ENCODE measurements around the gene FBLL1. TPM values are rescaled to one million over a fixed set of nuclear protein-coding genes. Genes with fewer than 3 reads are reported as not detected.

FBLL1 gene
- total and polyA plus RNA-seq, 10 of the 15 experiments (the other 5 are each of a cell fraction or from before 2014, with no cell fraction given): 0.04 to 0.23 (median 0.15) TPM; not detected in 7

- TF ChIP-seq CEBPZ (IDR thresholded peaks at IDR 0.05; ENCODE audit: low read depth, low read length) (no peak), SUZ12 (IDR thresholded peaks at IDR 0.05; ENCODE audit: unreplicated experiment) (no peak), E2F4 (IDR thresholded peaks at IDR 0.05; ENCODE audit: low read depth, low read length) (no peak), NKRF (conservative IDR thresholded peaks at IDR 0.05) (peak; percentile 86; the same call in 1 of the 2 replicates), KAT2A (conservative IDR thresholded peaks at IDR 0.05; ENCODE audit: control insufficient read depth, low read depth, low read length) (no peak), SUPT20H (IDR thresholded peaks at IDR 0.05; ENCODE audit: borderline replicate concordance, control insufficient read depth, low read depth, low read length) (no peak), EED (IDR thresholded peaks at IDR 0.05; ENCODE audit: low read depth) (peak; percentile 83), ZNF207 (IDR thresholded peaks at IDR 0.05; ENCODE audit: borderline replicate concordance) (no peak), PML (IDR thresholded peaks at IDR 0.05; ENCODE audit: low read length) (peak; percentile 94), STAT3 (IDR thresholded peaks at IDR 0.05; ENCODE audit: low read depth, low read length) (no peak), JUNB (IDR thresholded peaks at IDR 0.05) (no peak), SP1 (IDR thresholded peaks at IDR 0.05; ENCODE audit: low read depth, low read length) (no peak), PRDM15 (CRISPR knock-in tag; IDR thresholded peaks at IDR 0.05) (no peak), NR2C1 (IDR thresholded peaks at IDR 0.05) (peak; percentile 56; the same call in 1 of the 2 replicates), DPF2 (IDR thresholded peaks at IDR 0.05) (no peak), CHD4 (IDR thresholded peaks at IDR 0.05) (no peak), BCLAF1 (IDR thresholded peaks at IDR 0.05) (no peak)
Measured at GRCh38 chr5:168486136-168486879, 42.8 kb upstream of the FBLL1 start, which contains the start of gene RARS1 (continued).
